H1 (cell line): ENCODE data around the gene PKD2. TPM values are rescaled to one million over a fixed set of nuclear protein-coding genes. Genes with fewer than 3 reads are reported as not detected.

Experiments used
- ATF3 ChIP-seq: IDR thresholded peaks from 2 replicates; pipeline ENCODE4 v1.6.1; 2011; ENCODE audit warnings: low read depth, mild to moderate bottlenecking, low read length; ENCODE audit not compliant: insufficient read depth
- E2F6 ChIP-seq: IDR thresholded peaks from 2 replicates; pipeline ENCODE4 v1.6.1; 2012; ENCODE audit warnings: inconsistent platforms
- KDM5A ChIP-seq: fragments of 200-600 bp; IDR thresholded peaks from 2 replicates; pipeline ENCODE4 v1.7.1; 2012; ENCODE audit warnings: mild to moderate bottlenecking, low read length, inconsistent platforms, mixed read lengths
- RNF2 ChIP-seq: fragments of 200-900, 300-1000 bp; sonication (generic); IDR thresholded peaks from 2 replicates; pipeline ENCODE4 v1.7.1; 2016; ENCODE audit warnings: borderline replicate concordance, low read depth, mild to moderate bottlenecking, antibody characterized with exemption, low read length; ENCODE audit not compliant: poor library complexity, severe bottlenecking; ENCODE audit errors: missing control alignments
- SIRT6 ChIP-seq: IDR thresholded peaks from one replicate; pipeline ENCODE4 v1.7.1; 2012; ENCODE audit warnings: low read length, inconsistent platforms
- TAF7 ChIP-seq: optimal IDR thresholded peaks from 2 replicates; pipeline ENCODE3; 2011; ENCODE audit warnings: low read depth, mild to moderate bottlenecking, inconsistent platforms, low read length, moderate library complexity, borderline replicate concordance
- YY1 ChIP-seq: IDR thresholded peaks from 2 replicates; pipeline ENCODE4 v1.6.1; 2011; ENCODE audit warnings: low read depth, mild to moderate bottlenecking, low read length
- polyA plus RNA-seq, 7 experiments: library from polyadenylated mRNA; depleted of rRNA in 3 of 7; stranded (reverse) in 5 of 7; unstranded in 2 of 7; fragments of >200 nt in 5 of 7; fragments of 200-250 nt in 2 of 7; gene quantifications; 1 replicate in 5 of 7; 2 replicates in 1 of 7; 4 replicates in 1 of 7; pipeline versions ENCODE4 v1.2.1 to v1.2.3, GENCODE V29; 2011 to 2013; ENCODE audit warnings: missing spikeins in 2 of 7, mixed read lengths in 2 of 7
- total RNA-seq: library from RNA; stranded (reverse); fragmentation: NEBNext Ultra II Directional; extraction: Animal tissue kit (Norgen Biotek cat#: 25700); gene quantifications from 2 replicates; pipeline ENCODE4 v1.2.1, GENCODE V29; 2021

The PKD2 gene
- total and polyA plus RNA-seq, 2 of the 8 experiments (the other 6 are each of a cell fraction or from before 2014, with no cell fraction given), result 16.0 to 32.0 TPM

- TF ChIP-seq E2F6, result no peak
- no peak for TF ChIP-seq KDM5A
- TF ChIP-seq SIRT6, result no peak
- no peak for TF ChIP-seq YY1
- TF ChIP-seq RNF2, result no peak
- no peak for TF ChIP-seq TAF7
- TF ChIP-seq ATF3, result no peak
Observed at GRCh38 chr4:88027611-88028608, 20.5 kb downstream of the PKD2 start (continued).
